Colon (tissue), 2 donors: Measurements from ENCODE around the gene CNTRL.
"Not testable (repeated sequence)": the region's sequence is repeated elsewhere in the genome, so short reads cannot be mapped to it uniquely, and the experiment has no call there.

Source experiments
- FAIRE-seq: peaks from 2 replicates; lab custom pipeline; 2012; peaks lifted over from hg19 to GRCh38; lab: Jason Lieb, UNC
- donor health status: control.
- donor health status: control.

CNTRL gene

GRCh38 chr9:121129384-121129783, 54.6 kb downstream of the CNTRL start:
- FAIRE-seq, result not testable (repeated sequence)

- no peak for FAIRE-seq
These were observed 58.5 kb downstream of the CNTRL start for GRCh38 chr9:121133104-121133816.

GRCh38 chr9:121135642-121136041, 60.9 kb downstream of the CNTRL start:
- no peak for FAIRE-seq

GRCh38 chr9:121138561-121138960, 63.8 kb downstream of the CNTRL start:
- no peak for FAIRE-seq

GRCh38 chr9:121138973-121139372, 64.2 kb downstream of the CNTRL start:
- no peak for FAIRE-seq

GRCh38 chr9:121140162-121140561, 65.4 kb downstream of the CNTRL start:
- FAIRE-seq, result no peak

GRCh38 chr9:121141306-121141705, 66.6 kb downstream of the CNTRL start:
- no peak for FAIRE-seq

GRCh38 chr9:121141706-121142105, 67.0 kb downstream of the CNTRL start:
- no peak for FAIRE-seq

- no peak for FAIRE-seq
These were observed 69.0 kb downstream of the CNTRL start for GRCh38 chr9:121143771-121144170.

GRCh38 chr9:121144482-121144881, 69.7 kb downstream of the CNTRL start:
- no peak for FAIRE-seq

- FAIRE-seq, result no peak
These were observed 75.4 kb downstream of the CNTRL start for GRCh38 chr9:121150188-121150587.

- FAIRE-seq, result no peak
These were observed 78.9 kb downstream of the CNTRL start for GRCh38 chr9:121153642-121154041.

- FAIRE-seq, result no peak
These were observed 80.0 kb downstream of the CNTRL start for GRCh38 chr9:121154782-121155181.

GRCh38 chr9:121156263-121156731, 81.5 kb downstream of the CNTRL start:
- no peak for FAIRE-seq

- no peak for FAIRE-seq
These were observed 83.2 kb downstream of the CNTRL start for GRCh38 chr9:121157939-121158338.

GRCh38 chr9:121160025-121160424, 85.3 kb downstream of the CNTRL start:
- no peak for FAIRE-seq

- no peak for FAIRE-seq
These were observed 93.3 kb downstream of the CNTRL start for GRCh38 chr9:121168052-121168451.

GRCh38 chr9:121169094-121169601, 94.4 kb downstream of the CNTRL start:
- no peak for FAIRE-seq

- FAIRE-seq, result no peak
These were observed 96.5 kb downstream of the CNTRL start for GRCh38 chr9:121171236-121171635.

- FAIRE-seq, result no peak
These were observed 98.2 kb downstream of the CNTRL start for GRCh38 chr9:121172726-121173487.

GRCh38 chr9:121173501-121173900, 98.7 kb downstream of the CNTRL start:
- FAIRE-seq, result no peak

GRCh38 chr9:121178676-121179372, 104.1 kb downstream of the CNTRL start:
- FAIRE-seq, result no peak

GRCh38 chr9:121179373-121179721, 104.6 kb downstream of the CNTRL start:
- not testable (repeated sequence) for FAIRE-seq
